GM19324 (cell line): Measurements from ENCODE around the gene CRIP2.

ENCODE experiments used
- ATAC-seq: cut with Tn5 transposase; IDR thresholded peaks from one replicate; pipeline ENCODE4 v1.9.1; 2021; ENCODE audit warnings: mild to moderate bottlenecking, moderate library complexity; ENCODE audit not compliant: unreplicated experiment, low FRiP score

The CRIP2 gene

GRCh38 chr14:105460116-105460515 is 14.5 kb upstream of the CRIP2 start:
- no peak for ATAC-seq

GRCh38 chr14:105460616-105461015 is 14.0 kb upstream of the CRIP2 start:
- no peak for ATAC-seq

- ATAC-seq: no peak
Observed at GRCh38 chr14:105461903-105462302, 12.7 kb upstream of the CRIP2 start.

- no peak for ATAC-seq
Observed at GRCh38 chr14:105464501-105464900, 10.1 kb upstream of the CRIP2 start.

- no peak for ATAC-seq
Observed at GRCh38 chr14:105465209-105466031, 9.2 kb upstream of the CRIP2 start.

- no peak for ATAC-seq
Observed at GRCh38 chr14:105466531-105467248, 7.9 kb upstream of the CRIP2 start.

- ATAC-seq: no peak
Observed at GRCh38 chr14:105467249-105467941, 7.2 kb upstream of the CRIP2 start.

GRCh38 chr14:105467942-105468471 is 6.6 kb upstream of the CRIP2 start:
- no peak for ATAC-seq

GRCh38 chr14:105468621-105469241 is 5.9 kb upstream of the CRIP2 start:
- no peak for ATAC-seq

- no peak for ATAC-seq
Observed at GRCh38 chr14:105469456-105470349, 4.9 kb upstream of the CRIP2 start.

- ATAC-seq: no peak
Observed at GRCh38 chr14:105470350-105471296, 4.0 kb upstream of the CRIP2 start.

GRCh38 chr14:105471297-105471821 is 3.3 kb upstream of the CRIP2 start:
- no peak for ATAC-seq

- no peak for ATAC-seq
Observed at GRCh38 chr14:105471823-105472485, 2.7 kb upstream of the CRIP2 start.

- no peak for ATAC-seq
Observed at GRCh38 chr14:105472486-105472991, 2.1 kb upstream of the CRIP2 start.

- ATAC-seq: no peak
Observed at GRCh38 chr14:105473033-105473676, 1.5 kb upstream of the CRIP2 start.

GRCh38 chr14:105473677-105474482 is 741 bp upstream of the CRIP2 start:
- no peak for ATAC-seq
